ENCODE measurements around the gene ETNK1.
"Not testable (repeated sequence)": the region's sequence is repeated elsewhere in the genome, so short reads cannot be mapped to it uniquely, and the experiment has no call there.

ETNK1 gene

GRCh38 chr12:22692467-22692866 is 67.5 kb downstream of the ETNK1 start:
- not testable (repeated sequence) for DNase-seq (ENCODE audit: low spot score in 2 of 2); H3K27ac Mint-ChIP-seq; ATAC-seq; H3K4me3 Mint-ChIP-seq; H3K9me3 Mint-ChIP-seq
- Mint-ChIP-seq H3K4me1 (peaks cover 10% of the 10 kb centered on the region), H3K36me3 (peaks cover 12% of the 10 kb centered on the region)

- peaks cover 7% of the 10 kb centered on the region for H3K4me1 Mint-ChIP-seq
- no peak for DNase-seq (ENCODE audit: low spot score in 2 of 2)
- H3K27ac Mint-ChIP-seq = no peak overlapping the region
- ATAC-seq = peak; percentile 44
- no peak overlapping the region for H3K4me3 Mint-ChIP-seq
- H3K9me3 Mint-ChIP-seq = no peaks in the 10 kb centered on the region
- peaks cover 9% of the 10 kb centered on the region for H3K36me3 Mint-ChIP-seq
These were observed 68.1 kb downstream of the ETNK1 start for GRCh38 chr12:22692964-22693555.

- no peak for DNase-seq (ENCODE audit: low spot score in 2 of 2)
- Mint-ChIP-seq H3K4me1 (no peaks in the 10 kb centered on the region), H3K27ac (no peak overlapping the region), H3K36me3 (no peaks in the 10 kb centered on the region), H3K9me3 (no peaks in the 10 kb centered on the region), H3K4me3 (no peak overlapping the region)
- no peak for ATAC-seq
These were observed 73.6 kb downstream of the ETNK1 start for GRCh38 chr12:22698576-22698975.

GRCh38 chr12:22699705-22700104 is 74.7 kb downstream of the ETNK1 start:
- not testable (repeated sequence) for H3K36me3 Mint-ChIP-seq; ATAC-seq; H3K4me1 Mint-ChIP-seq; H3K9me3 Mint-ChIP-seq; DNase-seq (ENCODE audit: low spot score in 2 of 2); H3K4me3 Mint-ChIP-seq; H3K27ac Mint-ChIP-seq

- ATAC-seq (no peak), DNase-seq (ENCODE audit: low spot score in 2 of 2) (no peak)
- no peak overlapping the region for H3K4me3 Mint-ChIP-seq
- no peaks in the 10 kb centered on the region for H3K4me1 Mint-ChIP-seq
- H3K27ac Mint-ChIP-seq = no peak overlapping the region
- H3K9me3 Mint-ChIP-seq = no peaks in the 10 kb centered on the region
- H3K36me3 Mint-ChIP-seq = no peaks in the 10 kb centered on the region
These were observed 75.1 kb downstream of the ETNK1 start for GRCh38 chr12:22700106-22700505.

GRCh38 chr12:22701216-22701809 is 76.3 kb downstream of the ETNK1 start:
- H3K9me3 Mint-ChIP-seq; H3K4me3 Mint-ChIP-seq; H3K27ac Mint-ChIP-seq; H3K4me1 Mint-ChIP-seq; H3K36me3 Mint-ChIP-seq; DNase-seq (ENCODE audit: low spot score in 2 of 2); ATAC-seq: not testable (repeated sequence)

GRCh38 chr12:22702690-22703089 is 77.7 kb downstream of the ETNK1 start:
- no peaks in the 10 kb centered on the region for H3K36me3 Mint-ChIP-seq
- no peak overlapping the region for H3K4me3 Mint-ChIP-seq
- H3K9me3 Mint-ChIP-seq = no peaks in the 10 kb centered on the region
- DNase-seq (ENCODE audit: low spot score in 2 of 2) = no peak
- H3K4me1 Mint-ChIP-seq = no peaks in the 10 kb centered on the region
- no peak for ATAC-seq
- no peak overlapping the region for H3K27ac Mint-ChIP-seq

GRCh38 chr12:22709292-22709691 is 84.3 kb downstream of the ETNK1 start:
- no peak for ATAC-seq
- H3K4me3 Mint-ChIP-seq = no peak overlapping the region

GRCh38 chr12:22712083-22712482 is 87.1 kb downstream of the ETNK1 start:
- Mint-ChIP-seq H3K4me1 (peaks cover 6% of the 10 kb centered on the region), H3K4me3 (no peak overlapping the region), H3K36me3 (no peaks in the 10 kb centered on the region), H3K27ac (no peak overlapping the region), H3K9me3 (no peaks in the 10 kb centered on the region)
- no peak for DNase-seq (ENCODE audit: low spot score in 2 of 2)
- ATAC-seq = peak; percentile 26

More at GRCh38 chr12:22709292-22709691, 84.3 kb downstream of the ETNK1 start:
- Mint-ChIP-seq H3K9me3 (no peaks in the 10 kb centered on the region), H3K27ac (no peak overlapping the region), H3K36me3 (no peaks in the 10 kb centered on the region), H3K4me1 (peaks cover 6% of the 10 kb centered on the region)
- no peak for DNase-seq (ENCODE audit: low spot score in 2 of 2)

GRCh38 chr12:22715254-22715653 is 90.3 kb downstream of the ETNK1 start:
- H3K9me3 Mint-ChIP-seq = no peaks in the 10 kb centered on the region
- no peak overlapping the region for H3K4me3 Mint-ChIP-seq
- DNase-seq (ENCODE audit: low spot score in 2 of 2) (no peak), ATAC-seq (no peak)
- no peak overlapping the region for H3K27ac Mint-ChIP-seq
- peaks cover 6% of the 10 kb centered on the region for H3K4me1 Mint-ChIP-seq
- no peaks in the 10 kb centered on the region for H3K36me3 Mint-ChIP-seq

- H3K4me1 Mint-ChIP-seq = no peaks in the 10 kb centered on the region
- no peak overlapping the region for H3K4me3 Mint-ChIP-seq
- ATAC-seq (no peak), DNase-seq (ENCODE audit: low spot score in 2 of 2) (no peak)
- H3K27ac Mint-ChIP-seq = no peak overlapping the region
- no peaks in the 10 kb centered on the region for H3K36me3 Mint-ChIP-seq
- no peaks in the 10 kb centered on the region for H3K9me3 Mint-ChIP-seq
These were observed 94.8 kb downstream of the ETNK1 start for GRCh38 chr12:22719745-22720144.

- Mint-ChIP-seq H3K27ac (no peak overlapping the region), H3K36me3 (no peaks in the 10 kb centered on the region), H3K9me3 (no peaks in the 10 kb centered on the region), H3K4me3 (no peak overlapping the region), H3K4me1 (no peaks in the 10 kb centered on the region)
- ATAC-seq (no peak), DNase-seq (ENCODE audit: low spot score in 2 of 2) (no peak)
These were observed 97.1 kb downstream of the ETNK1 start for GRCh38 chr12:22722081-22722480.

GRCh38 chr12:22722779-22723178 is 97.8 kb downstream of the ETNK1 start:
- Mint-ChIP-seq H3K9me3 (no peaks in the 10 kb centered on the region), H3K27ac (no peak overlapping the region), H3K4me1 (no peaks in the 10 kb centered on the region), H3K4me3 (no peak overlapping the region), H3K36me3 (no peaks in the 10 kb centered on the region)
- ATAC-seq = no peak
- DNase-seq (ENCODE audit: low spot score in 2 of 2) = no peak

GRCh38 chr12:22728987-22729386 is 104.0 kb downstream of the ETNK1 start:
- Mint-ChIP-seq H3K27ac (no peak overlapping the region), H3K4me3 (no peak overlapping the region), H3K9me3 (no peaks in the 10 kb centered on the region), H3K4me1 (no peaks in the 10 kb centered on the region), H3K36me3 (no peaks in the 10 kb centered on the region)
- DNase-seq (ENCODE audit: low spot score in 2 of 2) = no peak
- no peak for ATAC-seq

- Mint-ChIP-seq H3K36me3 (no peaks in the 10 kb centered on the region), H3K27ac (no peak overlapping the region), H3K9me3 (no peaks in the 10 kb centered on the region), H3K4me1 (no peaks in the 10 kb centered on the region), H3K4me3 (no peak overlapping the region)
- DNase-seq (ENCODE audit: low spot score in 2 of 2) = no peak
- no peak for ATAC-seq
These were observed 104.5 kb downstream of the ETNK1 start for GRCh38 chr12:22729431-22729956.

GRCh38 chr12:22729957-22730443 is 105.0 kb downstream of the ETNK1 start:
- H3K9me3 Mint-ChIP-seq = no peaks in the 10 kb centered on the region
- DNase-seq (ENCODE audit: low spot score in 2 of 2) (no peak), ATAC-seq (no peak)
- no peak overlapping the region for H3K27ac Mint-ChIP-seq
- no peaks in the 10 kb centered on the region for H3K36me3 Mint-ChIP-seq
- no peak overlapping the region for H3K4me3 Mint-ChIP-seq
- H3K4me1 Mint-ChIP-seq = no peaks in the 10 kb centered on the region

Measured in stimulated activated effector memory CD8-positive, alpha-beta T cell treated with anti-CD3 and anti-CD28 coated beads, Interleukin-12 subunit alpha, Interleukin-12 subunit beta, amount 100 ng/mL, for 72 hours (primary cell).